Spleen (tissue), 11 donors: ENCODE measurements around the gene ZDHHC5. TPM values are rescaled to one million over a fixed set of nuclear protein-coding genes. Genes with fewer than 3 reads are reported as not detected.

Experiments
- DNase-seq: peaks from one replicate; pipeline ENCODE4 v3.0.0-alpha.2; 2020
- H3K27ac ChIP-seq, 8 donors: fragments of 200-600 bp; sonication (generic) in 7 of 8; 1 replicate in 4 of 8; 2 replicates in 4 of 8; pipeline versions ENCODE4 v1.5.0 to v1.8.0; 2016 to 2021; ENCODE audit warnings: inconsistent platforms in 4 of 8, mild to moderate bottlenecking in 4 of 8, moderate library complexity in 1 of 8
- H3K27me3 ChIP-seq, 7 donors: fragments of 200-600 bp; sonication (generic) in 6 of 7; replicated peaks in 1 of 7; 1 replicate in 4 of 7; 2 replicates in 3 of 7; pipeline versions ENCODE4 v1.5.0 to v1.8.0; 2016 to 2021; ENCODE audit warnings: inconsistent platforms in 3 of 7, mild to moderate bottlenecking in 1 of 7
- H3K36me3 ChIP-seq, 6 donors: fragments of 200-600 bp; sonication (generic) in 5 of 6; 1 replicate in 4 of 6; 2 replicates in 2 of 6; pipeline versions ENCODE4 v1.5.0 to v1.8.0; 2016 to 2021; ENCODE audit warnings: inconsistent platforms in 2 of 6
- H3K4me1 ChIP-seq, 6 donors: fragments of 200-600 bp; sonication (generic) in 5 of 6; 1 replicate in 3 of 6; 2 replicates in 3 of 6; pipeline versions ENCODE4 v1.5.0 to v1.8.0; 2016 to 2021; ENCODE audit warnings: inconsistent platforms in 3 of 6
- H3K4me3 ChIP-seq, 8 donors: fragments of 200-600 bp; sonication (generic) in 7 of 8; 1 replicate in 4 of 8; 2 replicates in 4 of 8; pipeline versions ENCODE4 v1.5.0 to v1.8.0; 2016 to 2021; ENCODE audit warnings: inconsistent platforms in 4 of 8, mild to moderate bottlenecking in 4 of 8, moderate library complexity in 2 of 8
- H3K9me3 ChIP-seq, 8 donors: fragments of 200-600 bp; sonication (generic) in 7 of 8; 1 replicate in 4 of 8; 2 replicates in 4 of 8; pipeline versions ENCODE4 v1.5.0 to v1.8.0; 2016 to 2021; ENCODE audit warnings: inconsistent platforms in 4 of 8
- CTCF ChIP-seq, 11 experiments: fragments of 200-600 bp in 7 of 11; fragments of 450-650 bp in 4 of 11; sonication (generic) in 4 of 11; IDR thresholded peaks in 8 of 11; conservative IDR thresholded peaks in 3 of 11; 1 replicate in 7 of 11; 2 replicates in 4 of 11; pipeline versions ENCODE4 v1.4.0 to v1.8.0; 2016 to 2021; ENCODE audit warnings: antibody characterized with exemption in 11 of 11, inconsistent platforms in 4 of 11, mild to moderate bottlenecking in 1 of 11
- POLR2A ChIP-seq, 3 donors: fragments of 450-650 bp; IDR thresholded peaks; one replicate each; pipeline ENCODE4 v1.5.1; 2017; ENCODE audit warnings: antibody characterized with exemption in 3 of 3, mild to moderate bottlenecking in 1 of 3
- POLR2AphosphoS5 ChIP-seq, 3 donors: sonication (generic); formaldehyde crosslinking; IDR thresholded peaks; one replicate each; pipeline ENCODE4 v1.5.1; 2017; ENCODE audit warnings: antibody characterized with exemption in 3 of 3
- WGBS, 5 donors: extraction: QIAGEN DNeasy Blood & Tissue Kit in 3 of 5; methylation state at CpG; one replicate each; pipeline versions ENCODE4 v1.1.5 to v1.1.7; 2013 to 2018; 5-methylcytosine and 5-hydroxymethylcytosine counted together
- intact Hi-C: fragments of 100-400 bp; cut with DNase I; formaldehyde crosslinking; loops from one replicate; pipeline ENCODE4 v1.15.0; 2023; ENCODE audit warnings: low total_unique reads
- polyA plus RNA-seq, 3 donors: library from polyadenylated mRNA; stranded (reverse); fragments of 200-250 nt; gene quantifications; one replicate each; pipeline ENCODE4 v1.2.1, GENCODE V29; 2013
- total RNA-seq, 7 donors: library from RNA; depleted of rRNA in 3 of 7; stranded (reverse); fragments of >200 nt in 3 of 7; fragmentation: NEBNext Ultra II Directional in 4 of 7; extraction: Animal tissue kit (Norgen Biotek cat#: 25700) in 4 of 7; gene quantifications; one replicate each; pipeline versions ENCODE4 v1.1.0 to v1.2.1, GENCODE V29; 2016 to 2021
- donor health status: healthy with polysubstance abuse.
- donor health status: DM: no; HTN: no; CAD: no; lungs with moderate emphysema.
- donor health status: DM: no; HTN: no; CAD: no.
- donor health status: Bipolar disorder and iron deficiency.
- donor health status: healthy.
- donor health status: DM: no; HTN: no; CAD: no.
- donor health status: DM: yes; HTN: yes; CAD: no.

The ZDHHC5 gene
- total and polyA plus RNA-seq, 10 donors: 14.0 to 58.0 (median 48.8) TPM

GRCh38 chr11:57732661-57733060, 64.7 kb downstream of the ZDHHC5 start:
- Histone ChIP-seq H3K27ac (no peak overlapping the region), H3K4me1 (peaks cover 0 to 15% (median 2%) of the 10 kb centered on the region in 6 donors), H3K9me3 (no peaks in the 10 kb centered on the region), H3K36me3 (peaks cover 0 to 46% (median 6%) of the 10 kb centered on the region in 6 donors), H3K4me3 (no peak overlapping the region), H3K27me3 (no peaks in the 10 kb centered on the region)
- TF ChIP-seq CTCF (IDR thresholded peaks at IDR 0.05 in 8 of 11, conservative IDR thresholded peaks at IDR 0.05 in 3 of 11): no peak
- TF ChIP-seq POLR2A (IDR thresholded peaks at IDR 0.05): no peak
- TF ChIP-seq POLR2AphosphoS5 (IDR thresholded peaks at IDR 0.05): no peak
- no peak for DNase-seq
- 94 to 100% (median 100%) methylated on average over 1 of the region's 1 CpG for WGBS, 5 donors
- intact Hi-C loops: no loop called here

GRCh38 chr11:57735619-57736298, 67.8 kb downstream of the ZDHHC5 start:
- TF ChIP-seq POLR2AphosphoS5 (IDR thresholded peaks at IDR 0.05): no peak
- TF ChIP-seq POLR2A (IDR thresholded peaks at IDR 0.05): no peak
- 75 to 84% (median 83%) methylated on average over 3 of the region's 3 CpGs for WGBS, 5 donors
- no peak overlapping the region for H3K27ac ChIP-seq
- no peaks in the 10 kb centered on the region for H3K27me3 ChIP-seq
- intact Hi-C loops: no loop called here
- peaks cover 3 to 19% (median 7%) of the 10 kb centered on the region in 6 donors for H3K4me1 ChIP-seq
- no peak overlapping the region for H3K4me3 ChIP-seq
- no peak for DNase-seq
- H3K9me3 ChIP-seq: no peaks in the 10 kb centered on the region
- peaks cover 0 to 64% (median 25%) of the 10 kb centered on the region in 6 donors for H3K36me3 ChIP-seq

DNA sequence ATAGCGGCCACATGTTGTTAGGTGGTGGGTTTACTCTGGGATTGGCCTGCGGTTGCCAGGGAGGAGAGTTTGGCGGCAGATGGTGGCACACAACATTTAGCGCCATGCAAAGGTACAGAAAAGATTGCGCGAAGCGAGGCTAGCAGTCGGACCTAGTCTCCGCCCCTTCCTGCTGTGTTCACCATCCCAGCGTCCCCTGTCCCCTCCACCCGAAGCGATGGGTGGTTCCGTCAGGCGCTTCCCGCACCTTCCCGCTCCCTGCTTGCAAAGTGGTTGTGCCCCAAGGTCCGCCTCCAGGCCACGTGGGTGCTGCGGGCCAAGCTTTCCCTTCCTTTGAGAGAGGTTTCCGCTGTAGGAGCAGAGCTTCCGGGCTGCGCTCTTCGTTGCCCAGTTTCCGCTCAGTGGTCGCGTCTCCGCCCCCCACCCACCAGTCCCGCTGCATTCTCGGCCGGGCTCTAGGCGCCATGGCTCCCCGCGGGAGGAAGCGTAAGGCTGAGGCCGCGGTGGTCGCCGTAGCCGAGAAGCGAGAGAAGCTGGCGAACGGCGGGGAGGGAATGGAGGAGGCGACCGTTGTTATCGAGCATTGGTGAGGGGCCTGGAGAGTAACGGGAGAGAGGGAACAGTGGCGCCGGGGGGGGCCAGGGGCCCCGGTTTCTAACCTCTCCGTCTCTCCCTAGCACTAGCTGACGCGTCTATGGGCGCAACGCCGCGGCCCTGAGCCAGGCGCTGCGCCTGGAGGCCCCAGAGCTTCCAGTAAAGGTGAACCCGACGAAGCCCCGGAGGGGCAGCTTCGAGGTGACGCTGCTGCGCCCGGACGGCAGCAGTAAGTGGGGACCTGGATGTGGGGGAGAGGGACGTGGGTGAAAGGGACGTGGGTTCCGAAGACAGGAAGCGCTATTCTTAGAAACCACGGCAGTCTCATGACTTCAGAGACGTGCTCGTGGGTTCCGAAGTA, 73.5 kb downstream of the ZDHHC5 start, which contains the start of gene SELENOH:
Gene SELENOH, plus strand, starts transcription at position 360 of the 955 bp plus-strand sequence. Its CDS starts 105 bp downstream, at position 465.
- DNase-seq: peak; percentile 98
- H3K36me3 ChIP-seq: peaks cover 0 to 78% (median 59%) of the 10 kb centered on the region in 6 donors

More for the DNA sequence above, 73.5 kb downstream of the ZDHHC5 start, which contains the start of gene SELENOH:
- Histone ChIP-seq H3K9me3 (no peaks in the 10 kb centered on the region), H3K27me3 (no peaks in the 10 kb centered on the region), H3K27ac (peak within 1 kb of the TSS; percentile 93 to 98 (median 96)), H3K4me1 (peaks cover 15 to 56% (median 37%) of the 10 kb centered on the region in 6 donors), H3K4me3 (peak within 1 kb of the TSS; percentile 56 to 94 (median 90))
- TF ChIP-seq POLR2AphosphoS5 (IDR thresholded peaks at IDR 0.05) (peak; percentile 98), POLR2A (IDR thresholded peaks at IDR 0.05) (peak; percentile 48 to 69 (median 58)), CTCF (IDR thresholded peaks at IDR 0.05 in 8 of 11, conservative IDR thresholded peaks at IDR 0.05 in 3 of 11) (peak in 1 of 11 experiments; percentile 4)
- 0 to 1% (median 0%) methylated on average over 57 to 75 of the region's 75 CpGs for WGBS, 5 donors
- intact Hi-C loops: no loop called here
